Bronchus fibroblast of lung (primary cell): ENCODE results near the gene BTNL9. TPM values are rescaled to one million over a fixed set of nuclear protein-coding genes. Genes with fewer than 3 reads are reported as not detected.

ENCODE experiments used
- total RNA-seq: library from RNA; depleted of rRNA; stranded (reverse); fragments of >200 nt; gene quantifications from 2 replicates; pipeline ENCODE4 v1.2.3, GENCODE V29; 2015

Gene BTNL9
- total RNA-seq = not detected in 2 replicates

GRCh38 chr5:181039931-181040630 lies at the start of gene BTNL9:
Gene BTNL9, plus strand, starts transcription at chr5:181040266. Its CDS starts 5,224 bp downstream, at chr5:181045490.

Other genes starting within 250 kb of the BTNL9 start
- 105 and 107 TPM in 2 replicates for gene MGAT1, start 237.5 kb upstream of the BTNL9 start, total RNA-seq
- gene ZFP62, start 179.0 kb upstream of the BTNL9 start, total RNA-seq = 11.3 and 12.5 TPM in 2 replicates
- gene BTNL8, start 141.1 kb upstream of the BTNL9 start, total RNA-seq = not detected in 2 replicates
- not detected in 2 replicates for gene BTNL3, start 51.4 kb upstream of the BTNL9 start, total RNA-seq
- gene OR2V1, start 90.9 kb downstream of the BTNL9 start, total RNA-seq = not detected in 2 replicates
- not detected in 2 replicates for gene OR2V2, start 107.3 kb downstream of the BTNL9 start, total RNA-seq
- gene TRIM7, start 164.9 kb downstream of the BTNL9 start, total RNA-seq = 5.5 and 7.6 TPM in 2 replicates
- gene TRIM41, start 183.0 kb downstream of the BTNL9 start, total RNA-seq = 12.1 and 12.2 TPM in 2 replicates
- gene RACK1, start 203.6 kb downstream of the BTNL9 start, total RNA-seq = 3,784 and 3,832 TPM in 2 replicates
- gene TRIM52, start 220.9 kb downstream of the BTNL9 start, total RNA-seq = 3.1 and 5.5 TPM in 2 replicates